DND-41 (cell line): ENCODE results near the gene TNFRSF12A.
"Not testable (repeated sequence)": the region's sequence is repeated elsewhere in the genome, so short reads cannot be mapped to it uniquely, and the experiment has no call there.

ENCODE experiments used
- EZH2 ChIP-seq: IDR thresholded peaks from 3 replicates; pipeline ENCODE4 v1.6.1; 2012; ENCODE audit warnings: borderline replicate concordance, low read depth, mild to moderate bottlenecking, moderate library complexity, low read length, inconsistent platforms; ENCODE audit not compliant: severe bottlenecking
- TF ChIP-seq, protein P1 (sequence below): IDR thresholded peaks from 2 replicates; pipeline ENCODE4 v1.5.1; 2012; ENCODE audit warnings: borderline replicate concordance, low read length, moderate library complexity, mild to moderate bottlenecking; ENCODE audit not compliant: poor library complexity, severe bottlenecking; ENCODE audit errors: extremely low read depth

DNA sequence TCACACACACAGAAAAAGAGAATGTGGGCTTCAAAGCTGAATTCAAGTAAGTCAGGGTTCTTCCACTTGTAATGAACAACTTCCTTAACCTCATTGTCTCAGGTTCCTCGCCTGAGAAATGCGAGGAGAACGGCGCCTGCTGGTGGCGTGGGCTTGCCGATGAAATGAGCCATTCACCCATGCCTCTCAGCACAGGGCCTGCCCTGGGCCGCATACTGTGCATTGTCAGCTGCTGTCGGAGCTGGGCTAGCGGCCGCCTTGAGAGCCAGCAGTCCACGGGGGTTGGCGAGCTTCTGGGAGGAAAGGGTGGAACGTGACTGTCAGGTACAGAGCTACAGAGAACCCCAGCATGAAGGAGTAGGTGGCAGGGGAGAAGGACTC, 33.2 kb downstream of the TNFRSF12A start:
- TF ChIP-seq EZH2 = not testable (repeated sequence)
- TF ChIP-seq, protein P1, sequence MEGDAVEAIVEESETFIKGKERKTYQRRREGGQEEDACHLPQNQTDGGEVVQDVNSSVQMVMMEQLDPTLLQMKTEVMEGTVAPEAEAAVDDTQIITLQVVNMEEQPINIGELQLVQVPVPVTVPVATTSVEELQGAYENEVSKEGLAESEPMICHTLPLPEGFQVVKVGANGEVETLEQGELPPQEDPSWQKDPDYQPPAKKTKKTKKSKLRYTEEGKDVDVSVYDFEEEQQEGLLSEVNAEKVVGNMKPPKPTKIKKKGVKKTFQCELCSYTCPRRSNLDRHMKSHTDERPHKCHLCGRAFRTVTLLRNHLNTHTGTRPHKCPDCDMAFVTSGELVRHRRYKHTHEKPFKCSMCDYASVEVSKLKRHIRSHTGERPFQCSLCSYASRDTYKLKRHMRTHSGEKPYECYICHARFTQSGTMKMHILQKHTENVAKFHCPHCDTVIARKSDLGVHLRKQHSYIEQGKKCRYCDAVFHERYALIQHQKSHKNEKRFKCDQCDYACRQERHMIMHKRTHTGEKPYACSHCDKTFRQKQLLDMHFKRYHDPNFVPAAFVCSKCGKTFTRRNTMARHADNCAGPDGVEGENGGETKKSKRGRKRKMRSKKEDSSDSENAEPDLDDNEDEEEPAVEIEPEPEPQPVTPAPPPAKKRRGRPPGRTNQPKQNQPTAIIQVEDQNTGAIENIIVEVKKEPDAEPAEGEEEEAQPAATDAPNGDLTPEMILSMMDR = peak; percentile 18
